Heart left ventricle (tissue), 16 donors: ENCODE measurements around the gene FAU. TPM values are rescaled to one million over a fixed set of nuclear protein-coding genes. Genes with fewer than 3 reads are reported as not detected.

ENCODE experiments used
- ATAC-seq, 4 donors: fragments of 200-7000 bp; cut with Tn5 transposase; one replicate each; pipeline ENCODE4 v1.9.1; 2020 to 2022; ENCODE audit warnings: moderate library complexity in 4 of 4, mild to moderate bottlenecking in 3 of 4, moderate number of reproducible peaks in 1 of 4
- DNase-seq, 5 donors: peaks; one replicate each; pipeline ENCODE4 v3.0.0-alpha.2; 2020
- H3K27ac ChIP-seq, 12 donors: fragments of 200-600 bp; sonication (generic) in 4 of 12; one replicate each; pipeline versions ENCODE4 v1.5.0 to v1.8.0; 2016 to 2022; ENCODE audit warnings: mild to moderate bottlenecking in 2 of 12
- H3K27me3 ChIP-seq, 9 donors: fragments of 200-600 bp; sonication (generic) in 2 of 9; one replicate each; pipeline versions ENCODE4 v1.5.1 to v1.8.0; 2016 to 2022; ENCODE audit warnings: mild to moderate bottlenecking in 3 of 9
- H3K36me3 ChIP-seq, 9 donors: fragments of 200-600 bp; sonication (generic) in 2 of 9; one replicate each; pipeline versions ENCODE4 v1.5.0 to v1.8.0; 2018 to 2022; ENCODE audit warnings: mild to moderate bottlenecking in 2 of 9
- H3K4me1 ChIP-seq, 12 donors: fragments of 200-600 bp; sonication (generic) in 4 of 12; one replicate each; pipeline versions ENCODE4 v1.5.0 to v1.8.0; 2016 to 2022; ENCODE audit warnings: mild to moderate bottlenecking in 3 of 12
- H3K4me3 ChIP-seq, 12 donors: fragments of 200-600 bp; sonication (generic) in 4 of 12; one replicate each; pipeline versions ENCODE4 v1.5.0 to v1.8.0; 2017 to 2022; ENCODE audit warnings: mild to moderate bottlenecking in 9 of 12, moderate library complexity in 4 of 12
- H3K9me3 ChIP-seq, 12 donors: fragments of 200-600 bp; sonication (generic) in 4 of 12; one replicate each; pipeline versions ENCODE4 v1.5.0 to v1.8.0; 2016 to 2022; ENCODE audit warnings: mild to moderate bottlenecking in 1 of 12
- POLR2A ChIP-seq, 2 donors: fragments of 450-650 bp; IDR thresholded peaks; one replicate each; pipeline ENCODE4 v1.6.1; 2017; ENCODE audit warnings: antibody characterized with exemption in 2 of 2, mild to moderate bottlenecking in 2 of 2, moderate library complexity in 2 of 2
- WGBS, 4 donors: extraction: QIAGEN DNeasy Blood & Tissue Kit in 2 of 4; methylation state at CpG; one replicate each; pipeline versions ENCODE4 v1.1.5 to v1.1.7; 2013 to 2018; 5-methylcytosine and 5-hydroxymethylcytosine counted together
- intact Hi-C, 10 donors: fragments of 100-400 bp; cut with DNase I; formaldehyde crosslinking; loops; one replicate each; pipeline versions ENCODE4 v1.11.1 to v1.14.2; 2022
- polyA plus RNA-seq, 2 donors: library from polyadenylated mRNA; stranded (reverse); fragments of 200-250 nt; gene quantifications; one replicate each; pipeline ENCODE4 v1.2.3, GENCODE V29; 2013
- total RNA-seq, 9 donors: library from RNA; depleted of rRNA in 2 of 9; stranded (reverse); fragments of >200 nt in 2 of 9; fragmentation: NEBNext Ultra II Directional in 3 of 9; extraction: Animal tissue kit (Norgen Biotek cat#: 25700) in 3 of 9; gene quantifications; one replicate each; pipeline versions ENCODE4 v1.1.0 to v1.2.4, GENCODE V29; 2016 to 2023
- TF ChIP-seq, protein P1 (sequence below), 12 donors: fragments of 200-600 bp; sonication (generic) in 4 of 12; IDR thresholded peaks; one replicate each; pipeline versions ENCODE4 v1.5.0 to v1.8.0; 2018 to 2022; ENCODE audit warnings: antibody characterized with exemption in 12 of 12, mild to moderate bottlenecking in 5 of 12
- donor health status: ischemic (EF 13 %, LVEDD 7.1; RV severe dilation, severe dysfunction).
- donor health status: healthy with polysubstance abuse.
- donor health status: DM: no; HTN: yes; CAD: no.
- donor health status: DM: no; HTN: no; CAD: no.
- donor health status: ischemic (EF 25% LVEDD 6.9; RV normal size, moderate dysfunction).
- donor health status: ischemic (EF 25% LVEDD 5.7; RV mildly dilated, moderate dysfunction).
- donor health status: healthy.
- donor health status: DM: yes; HTN: yes; CAD: no.
- donor health status: ischemic (EF 35%, LVEDD 5.7; RV mildly dilated, moderate dysfunction).
- donor health status: nonischemic (EF 11% LVEDD 7.7; RV severe dilation, severe dysfunction).
- donor health status: DM: yes; HTN: yes; CAD: no.
- donor health status: PGD.
- donor health status: ischemic (EF 29% LVEDD 5.4; RV normal size, mild dysfunction).
- donor health status: nonischemic (EF 23%, LVEDD 6.1; RV moderate dilation, normal function).

FAU gene
- total and polyA plus RNA-seq, 11 donors = 388 to 1,119 (median 641) TPM

DNA sequence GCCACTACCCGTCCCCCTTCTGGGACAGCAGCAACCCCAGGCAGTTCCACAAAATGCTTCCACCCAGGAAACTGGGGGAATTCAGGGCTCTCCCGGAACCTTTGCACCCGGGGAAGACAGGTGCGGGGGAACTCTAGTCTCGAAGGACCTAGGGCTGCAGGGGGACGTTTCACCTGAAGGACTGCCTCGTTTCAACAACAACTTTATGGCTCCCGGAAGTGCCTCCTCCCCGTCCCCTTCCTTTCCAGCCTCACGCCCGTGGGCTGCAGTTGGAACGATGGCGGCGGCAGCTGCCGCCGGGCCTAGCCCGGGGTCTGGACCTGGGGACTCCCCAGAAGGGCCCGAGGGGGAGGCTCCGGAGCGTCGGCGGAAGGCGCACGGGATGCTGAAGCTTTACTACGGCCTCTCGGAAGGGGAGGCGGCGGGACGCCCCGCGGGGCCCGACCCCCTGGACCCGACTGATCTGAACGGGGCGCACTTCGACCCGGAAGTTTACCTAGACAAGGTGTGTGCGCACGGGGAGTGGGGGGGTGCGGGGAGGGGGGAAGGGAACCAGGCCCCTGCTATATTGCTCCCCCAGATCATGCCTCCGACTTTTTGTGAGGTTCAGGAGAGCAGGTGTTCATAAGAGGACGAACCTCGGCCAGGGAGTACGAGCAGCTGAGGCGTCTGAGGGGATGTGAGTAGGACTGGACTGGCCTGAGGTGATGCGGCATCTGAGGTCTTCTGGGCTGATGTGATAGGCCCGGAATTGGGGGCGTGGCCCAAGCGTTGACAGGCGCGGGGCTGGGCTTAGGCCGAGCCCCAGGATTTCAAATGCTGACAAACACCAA is 25.7 kb downstream of the FAU start, which contains the start of gene VPS51:
TSS of gene VPS51 (plus strand) at position 241 of the 833 bp plus-strand sequence. CDS start at position 278, 37 bp downstream.
- H3K27ac ChIP-seq = peak within 1 kb of the TSS; percentile 52 to 96 (median 92)
- no peaks in the 10 kb centered on the region for H3K27me3 ChIP-seq
- DNase-seq (peak; percentile 88 to 92 (median 90)), ATAC-seq (peak; percentile 92 to 96 (median 95))
- TF ChIP-seq, protein P1, sequence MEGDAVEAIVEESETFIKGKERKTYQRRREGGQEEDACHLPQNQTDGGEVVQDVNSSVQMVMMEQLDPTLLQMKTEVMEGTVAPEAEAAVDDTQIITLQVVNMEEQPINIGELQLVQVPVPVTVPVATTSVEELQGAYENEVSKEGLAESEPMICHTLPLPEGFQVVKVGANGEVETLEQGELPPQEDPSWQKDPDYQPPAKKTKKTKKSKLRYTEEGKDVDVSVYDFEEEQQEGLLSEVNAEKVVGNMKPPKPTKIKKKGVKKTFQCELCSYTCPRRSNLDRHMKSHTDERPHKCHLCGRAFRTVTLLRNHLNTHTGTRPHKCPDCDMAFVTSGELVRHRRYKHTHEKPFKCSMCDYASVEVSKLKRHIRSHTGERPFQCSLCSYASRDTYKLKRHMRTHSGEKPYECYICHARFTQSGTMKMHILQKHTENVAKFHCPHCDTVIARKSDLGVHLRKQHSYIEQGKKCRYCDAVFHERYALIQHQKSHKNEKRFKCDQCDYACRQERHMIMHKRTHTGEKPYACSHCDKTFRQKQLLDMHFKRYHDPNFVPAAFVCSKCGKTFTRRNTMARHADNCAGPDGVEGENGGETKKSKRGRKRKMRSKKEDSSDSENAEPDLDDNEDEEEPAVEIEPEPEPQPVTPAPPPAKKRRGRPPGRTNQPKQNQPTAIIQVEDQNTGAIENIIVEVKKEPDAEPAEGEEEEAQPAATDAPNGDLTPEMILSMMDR (IDR thresholded peaks at IDR 0.05) = no peak
- TF ChIP-seq POLR2A (IDR thresholded peaks at IDR 0.05) = peak in 1 of 2 donors; percentile 47
- peak within 1 kb of the TSS; percentile 59 to 91 (median 85) for H3K4me3 ChIP-seq
- no peaks in the 10 kb centered on the region for H3K9me3 ChIP-seq
- intact Hi-C loops = loop anchor here in 4 of 10 donors (1.0 to 5.0 kb wide), 5 partner anchors 12 to 69 kb away; partner anchors contain the start of genes CDCA5 (in 2 of the 4), ZFPL1 (in 2 of the 4), FAU (in 1 of the 4) and MRPL49 (in 1 of the 4)
- WGBS, 4 donors = 0 to 1% (median 1%) methylated on average over 23 to 52 of the region's 52 CpGs
- peaks cover 0 to 24% (median 11%) of the 10 kb centered on the region in 9 donors for H3K36me3 ChIP-seq
- peaks cover 0 to 25% (median 15%) of the 10 kb centered on the region in 12 donors for H3K4me1 ChIP-seq

DNA sequence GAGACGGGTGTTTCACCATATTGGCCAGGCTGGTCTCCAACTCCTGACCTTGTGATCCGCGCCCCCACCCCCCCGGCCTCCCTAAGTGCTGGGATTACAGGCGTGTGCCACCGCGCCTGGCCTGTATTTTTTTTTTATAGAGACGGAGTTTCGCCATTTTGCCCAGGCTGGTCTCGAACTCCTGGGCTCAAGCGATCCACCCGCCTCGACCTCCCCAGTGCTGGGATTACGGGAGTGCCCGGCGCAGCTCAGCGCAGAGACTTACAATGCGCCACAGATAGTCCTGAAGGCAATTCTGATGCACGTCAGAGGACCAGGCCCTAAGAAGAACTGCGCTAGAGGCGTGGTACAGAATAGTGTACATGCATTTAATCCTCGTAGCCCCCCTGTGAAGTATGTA is 26.5 kb downstream of the FAU start:
- no peak for ATAC-seq
- intact Hi-C loops = loop anchor here in 1 of 10 donors (5.0 kb wide), 1 partner anchor 53 kb away; the partner anchor contains the start of gene SAC3D1
- Histone ChIP-seq H3K27me3 (no peaks in the 10 kb centered on the region), H3K4me3 (peak overlapping the region in 8 of 12 donors; percentile 71 to 90 (median 85)), H3K4me1 (peaks cover 0 to 25% (median 13%) of the 10 kb centered on the region in 12 donors), H3K27ac (peak overlapping the region in 9 of 12 donors; percentile 87 to 96 (median 91)), H3K9me3 (no peaks in the 10 kb centered on the region), H3K36me3 (peaks cover 0 to 24% (median 11%) of the 10 kb centered on the region in 9 donors)
- 72 to 83% (median 76%) methylated on average over 21 to 22 of the region's 22 CpGs for WGBS, 4 donors
- no peak for DNase-seq
- TF ChIP-seq POLR2A (IDR thresholded peaks at IDR 0.05) = no peak
- TF ChIP-seq, protein P1 (IDR thresholded peaks at IDR 0.05) = no peak

DNA sequence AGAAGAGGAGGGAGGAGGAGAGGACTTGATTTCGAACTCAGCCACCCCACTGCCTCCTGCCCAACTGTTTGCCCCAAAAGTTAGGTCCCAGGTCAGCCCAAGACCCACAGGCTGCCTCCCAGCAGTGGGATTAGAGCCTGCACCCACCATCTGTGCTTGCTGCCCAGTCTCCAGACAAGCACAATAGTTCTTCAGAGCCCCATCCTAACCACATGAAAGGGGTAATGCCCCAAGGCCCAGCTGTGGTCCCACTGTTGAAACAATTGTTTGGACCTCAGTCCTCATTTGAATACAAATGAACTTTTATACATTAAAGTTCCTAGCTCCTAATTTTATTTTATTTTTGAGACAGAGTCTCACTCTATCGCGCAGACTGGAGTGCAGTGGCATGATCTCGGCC is 31.3 kb downstream of the FAU start:
- no peak for DNase-seq
- no peak for ATAC-seq
- intact Hi-C loops = no loop called here
- Histone ChIP-seq H3K36me3 (peaks cover 0 to 45% (median 38%) of the 10 kb centered on the region in 9 donors), H3K27me3 (no peaks in the 10 kb centered on the region), H3K9me3 (no peaks in the 10 kb centered on the region), H3K4me3 (no peak overlapping the region), H3K4me1 (peaks cover 0 to 7% (median 2%) of the 10 kb centered on the region in 12 donors), H3K27ac (no peak overlapping the region)
- 96 to 99% (median 97%) methylated on average over 4 of the region's 4 CpGs for WGBS, 4 donors
- TF ChIP-seq POLR2A (IDR thresholded peaks at IDR 0.05) = no peak
- TF ChIP-seq, protein P1 (IDR thresholded peaks at IDR 0.05) = no peak

DNA sequence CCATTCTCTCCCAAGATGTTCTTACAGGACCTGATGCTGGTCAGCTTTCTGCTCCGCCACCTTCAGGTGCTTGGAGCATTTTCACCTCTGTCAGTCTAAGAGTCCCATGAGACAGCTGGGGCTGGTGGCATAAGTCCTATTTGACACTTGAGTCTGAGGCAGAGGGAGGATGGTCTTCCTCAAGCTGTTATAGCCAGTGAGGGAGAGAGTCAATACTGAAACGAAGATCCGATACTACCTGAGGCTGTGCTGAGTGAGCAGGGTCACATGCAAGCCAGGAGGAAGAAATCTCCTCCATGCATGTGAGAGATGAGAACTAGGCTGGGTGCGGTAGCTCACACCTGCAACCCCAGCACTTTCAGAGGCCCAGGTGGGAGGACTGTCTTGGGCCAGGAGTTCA is 32.3 kb downstream of the FAU start:
- intact Hi-C loops = loop anchor here in 2 of 10 donors (10.0 kb wide), 1 partner anchor 75 kb away; the partner anchor contains the start of gene ARL2 (in 2 of the 2)
- Histone ChIP-seq H3K27me3 (no peaks in the 10 kb centered on the region), H3K4me3 (no peak overlapping the region), H3K27ac (no peak overlapping the region), H3K4me1 (peaks cover 3 to 15% (median 10%) of the 10 kb centered on the region in 12 donors), H3K36me3 (peaks cover 0 to 51% (median 42%) of the 10 kb centered on the region in 9 donors), H3K9me3 (no peaks in the 10 kb centered on the region)
- 91 to 98% (median 95%) methylated on average over 4 of the region's 4 CpGs for WGBS, 4 donors
- ATAC-seq (no peak), DNase-seq (no peak)
- no peak for TF ChIP-seq POLR2A (IDR thresholded peaks at IDR 0.05)
- TF ChIP-seq, protein P1 (IDR thresholded peaks at IDR 0.05) = no peak
